K562 (cell line): ENCODE measurements around the gene KLB. TPM values are rescaled to one million over a fixed set of nuclear protein-coding genes. Genes with fewer than 3 reads are reported as not detected.

Experiments used
- ATF6 ChIP-seq: sonication (generic); formaldehyde crosslinking; IDR thresholded peaks from 2 replicates; pipeline ENCODE4 v1.4.0; 2020; ENCODE audit warnings: mild to moderate bottlenecking, missing genetic modification reagents
- DIDO1 ChIP-seq: fragments of 450-650 bp; IDR thresholded peaks from 2 replicates; pipeline ENCODE4 v1.6.1; 2016; ENCODE audit warnings: low read depth, missing biosample characterization, missing genetic modification characterization
- EZH2 ChIP-seq: IDR thresholded peaks from 2 replicates; pipeline ENCODE4 v1.6.1; 2012; ENCODE audit warnings: low read depth, mild to moderate bottlenecking, inconsistent platforms, low read length, borderline replicate concordance
- FOXM1 ChIP-seq, 2 experiments: fragments of 450-650 bp in 1 of 2; sonication (generic) in 1 of 2; formaldehyde crosslinking in 1 of 2; IDR thresholded peaks; 2 replicates each; pipeline versions ENCODE4 v1.6.1 to v1.9.0; 2017 to 2022; ENCODE audit warnings: low read depth in 2 of 2, mild to moderate bottlenecking in 2 of 2, missing genetic modification reagents in 1 of 2, moderate library complexity in 1 of 2
- GTF3C2 ChIP-seq: IDR thresholded peaks from 3 replicates; pipeline ENCODE4 v1.6.1; 2011; ENCODE audit warnings: borderline replicate concordance, mild to moderate bottlenecking, moderate library complexity; ENCODE audit not compliant: insufficient read length; ENCODE audit errors: extremely low read depth
- HDAC1 ChIP-seq, 2 experiments: fragments of 450-650 bp; IDR thresholded peaks; 2 replicates each; pipeline ENCODE4 v1.6.1; 2016 to 2017; ENCODE audit warnings: inconsistent platforms in 1 of 2, mild to moderate bottlenecking in 1 of 2, moderate library complexity in 1 of 2
- NKRF ChIP-seq: fragments of 450-650 bp; IDR thresholded peaks from 2 replicates; pipeline ENCODE4 v1.6.1; 2016; ENCODE audit warnings: borderline replicate concordance
- POU5F1 ChIP-seq: fragments of 150-350 bp; IDR thresholded peaks from 2 replicates; pipeline ENCODE4 v1.6.1; 2014; ENCODE audit warnings: borderline replicate concordance, low read length, low read depth, mild to moderate bottlenecking; ENCODE audit not compliant: partially characterized antibody
- RFX1 ChIP-seq: fragments of 450-650 bp; IDR thresholded peaks from 2 replicates; pipeline ENCODE4 v1.6.1; 2016; ENCODE audit warnings: mild to moderate bottlenecking, moderate library complexity
- RFX5 ChIP-seq: IDR thresholded peaks from 2 replicates; pipeline ENCODE4 v1.6.1; 2011; ENCODE audit warnings: low read depth, mild to moderate bottlenecking, improper control_type of control experiment, low read length
- SMARCA4 ChIP-seq: fragments of 450-650 bp; IDR thresholded peaks from 2 replicates; pipeline ENCODE4 v1.6.1; 2016
- SNAPC5 ChIP-seq: fragments of 250-450 bp; sonication (Bioruptor Pico); IDR thresholded peaks from 2 replicates; pipeline ENCODE4 v1.8.0; 2021; ENCODE audit warnings: moderate library complexity, mild to moderate bottlenecking, inconsistent platforms
- U2AF1 ChIP-seq: fragments of 200-400 bp; formaldehyde crosslinking; optimal IDR thresholded peaks from 2 replicates; pipeline ENCODE3; 2017; ENCODE audit warnings: mild to moderate bottlenecking, low read depth, low read length, moderate library complexity
- ZC3H8 ChIP-seq: fragments of 450-650 bp; IDR thresholded peaks from 2 replicates; pipeline ENCODE4 v1.6.1; 2017
- ZNF224 ChIP-seq: sonication (generic); formaldehyde crosslinking; IDR thresholded peaks from 2 replicates; pipeline ENCODE4 v1.8.0; 2022; ENCODE audit warnings: mild to moderate bottlenecking, missing genetic modification reagents
- ZNF639 ChIP-seq, 2 experiments: fragments of 200-800 bp in 1 of 2; sonication (Bioruptor generic) in 1 of 2; sonication (generic) in 1 of 2; formaldehyde crosslinking in 1 of 2; IDR thresholded peaks in 1 of 2; conservative IDR thresholded peaks in 1 of 2; 2 replicates each; pipeline versions ENCODE4 v1.5.0 to v1.6.1; 2016 to 2020; ENCODE audit warnings: missing compliant biosample characterization in 1 of 2, missing genetic modification characterization in 1 of 2, missing genetic modification reagents in 1 of 2
- ZNF778 ChIP-seq: fragments of 450-650 bp; formaldehyde crosslinking; IDR thresholded peaks from 2 replicates; pipeline ENCODE4 v1.4.0; 2020; ENCODE audit warnings: mild to moderate bottlenecking, moderate library complexity
- polyA plus RNA-seq, 8 experiments: library from polyadenylated mRNA; depleted of rRNA in 4 of 8; stranded (reverse) in 5 of 8; unstranded in 3 of 8; fragments of >200 nt; fragmentation: Nextera tagmentation in 2 of 8; fragmentation: Illumina TruSeq in 1 of 8; extraction: Ambion mirVana in 2 of 8; extraction: Trizol in 1 of 8; gene quantifications; 2 replicates each; pipeline versions ENCODE4 v1.2.1 to v1.2.3, GENCODE V29; 2011 to 2014; ENCODE audit warnings: inconsistent platforms in 1 of 8, missing spikeins in 1 of 8
- total RNA-seq, 7 experiments: library from RNA; depleted of rRNA in 6 of 7; stranded (reverse); fragments of >200 nt in 6 of 7; fragmentation: Illumina TruSeq in 2 of 7; extraction: Trizol in 2 of 7; gene quantifications; 2 replicates each; pipeline versions ENCODE4 v1.2.1 to v1.2.3, GENCODE V29; 2011 to 2021; ENCODE audit warnings: low replicate concordance in 1 of 7

Gene KLB
- total and polyA plus RNA-seq, 9 of the 15 experiments (the other 6 are each of a cell fraction or from before 2014, with no cell fraction given): 0.04 to 0.13 TPM; not detected in 7

GRCh38 chr4:39365830-39366771, 40.6 kb upstream of the KLB start, which contains the start of gene RFC1 (continued):
- TF ChIP-seq EZH2 (no peak), FOXM1 (IDR thresholded peaks at IDR 0.05; ENCODE audit: low read depth) (0 out of 2 replicates have a peak, but pooled peaks have one; percentile 14), FOXM1 (CRISPR knock-in tag; IDR thresholded peaks at IDR 0.05; ENCODE audit: low read depth) (peak; percentile 88; the same call in 1 of the 2 replicates), ZNF224 (CRISPR knock-in tag) (peak; percentile 93), SNAPC5 (CRISPR knock-in tag) (no peak), ATF6 (CRISPR knock-in tag) (peak; percentile 100), RFX5 (no peak), HDAC1 (IDR thresholded peaks at IDR 0.05) (peak in 1 of 2 experiments; percentile 76; a peak in 1 of 4 replicates), SMARCA4 (0 out of 2 replicates have a peak, but pooled peaks have one; percentile 10), NKRF (0 out of 2 replicates have a peak, but pooled peaks have one; percentile 68), ZNF778 (no peak), U2AF1 (peak; percentile 68), POU5F1 (no peak), RFX1 (no peak), GTF3C2 (no peak), ZNF639 (CRISPR knock-in tag; conservative IDR thresholded peaks at IDR 0.05 in 1 of 2, IDR thresholded peaks at IDR 0.05 in 1 of 2) (peak in 1 of 2 experiments; percentile 83; a peak in 2 of 4 replicates), ZC3H8 (no peak), DIDO1 (tag) (peak; percentile 74)
